Activated CD4-positive, alpha-beta T cell treated with anti-CD3 and anti-CD28 coated beads for 36 hours (primary cell): ENCODE measurements around the gene FHL5. TPM values are rescaled to one million over a fixed set of nuclear protein-coding genes. Genes with fewer than 3 reads are reported as not detected.
A peak's percentile ranks its signal among the peaks of the same experiment; 100 is the strongest.
"Not testable (repeated sequence)": the region's sequence is repeated elsewhere in the genome, so short reads cannot be mapped to it uniquely, and the experiment has no call there.

Source experiments
- ATAC-seq: fragments of 200-7000 bp; cut with Tn5 transposase; one replicate; pipeline ENCODE4 v1.10.0; 2021; ENCODE audit warnings: mild to moderate bottlenecking, moderate library complexity
- CTCF ChIA-PET: fragments of 350-600 bp; sonication (Branson Sonifier 250); formaldehyde crosslinking; loops from one replicate; lab custom pipeline; 2021; ENCODE audit warnings: antibody characterized with exemption; lab: Charles Lee
- POLR2A ChIA-PET: fragments of 350-600 bp; sonication (Branson Sonifier 250); formaldehyde crosslinking; loops from one replicate; lab custom pipeline; 2021; ENCODE audit warnings: antibody characterized with exemption, inconsistent platforms; lab: Charles Lee
- DNase-seq: peaks from one replicate; pipeline ENCODE4 v3.0.0-alpha.2; 2020
- H3K27ac Mint-ChIP-seq: one replicate; pipeline ENCODE4 v1.8.0; 2021; ENCODE audit warnings: mixed read lengths
- H3K27me3 Mint-ChIP-seq: one replicate; pipeline ENCODE4 v1.8.0; 2021; ENCODE audit warnings: mixed read lengths
- H3K36me3 Mint-ChIP-seq: one replicate; pipeline ENCODE4 v1.8.0; 2021; ENCODE audit warnings: low read depth, mixed read lengths
- H3K4me1 Mint-ChIP-seq: one replicate; pipeline ENCODE4 v1.8.0; 2021; ENCODE audit warnings: mixed read lengths
- H3K4me3 Mint-ChIP-seq: one replicate; pipeline ENCODE4 v1.8.0; 2021; ENCODE audit warnings: mild to moderate bottlenecking, moderate library complexity, mixed read lengths
- H3K9me3 Mint-ChIP-seq: one replicate; pipeline ENCODE4 v1.8.0; 2021; ENCODE audit warnings: low read depth, mixed read lengths
- intact Hi-C, 2 experiments: fragments of 100-400 bp; cut with DNase I in 1 of 2; cut with micrococcal nuclease in 1 of 2; formaldehyde crosslinking; loops; one replicate each; pipeline versions ENCODE4 v1.14.2 to v1.15.1; 2022 to 2024; cut with DNase I, micrococcal nuclease
- total RNA-seq, 2 experiments: library from RNA; stranded (reverse); gene quantifications; one replicate each; pipeline ENCODE4 v1.2.3, GENCODE V29; 2021

Gene FHL5
- total RNA-seq, 2 experiments from 2014 or later: not detected

DNA sequence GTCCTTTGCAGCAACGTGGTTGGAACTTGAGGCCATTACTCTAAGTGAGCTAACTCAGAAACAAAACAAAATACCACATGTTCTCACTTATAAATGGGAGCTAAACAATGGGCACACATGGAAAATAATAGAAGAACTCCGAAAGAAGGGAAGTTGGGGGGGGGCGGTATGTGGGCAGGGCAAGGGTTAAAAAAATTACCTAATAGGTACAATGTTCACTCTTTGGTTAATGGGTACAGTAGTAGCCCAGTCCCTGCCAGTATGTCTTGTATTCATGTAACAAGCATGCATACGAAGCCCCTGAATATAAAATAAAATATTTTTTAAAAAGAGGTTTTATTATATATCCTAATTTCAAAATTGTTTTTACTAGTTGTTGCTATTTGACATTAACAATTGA lies 15.3 kb upstream of the FHL5 start:
- Mint-ChIP-seq H3K36me3 (peaks cover 45% of the 10 kb centered on the region), H3K4me3 (no peak overlapping the region), H3K9me3 (no peaks in the 10 kb centered on the region), H3K4me1 (no peaks in the 10 kb centered on the region), H3K27ac (no peak overlapping the region), H3K27me3 (no peaks in the 10 kb centered on the region)
- CTCF ChIA-PET: no interaction called here
- intact Hi-C loops: no loop called here
- POLR2A ChIA-PET: no interaction called here
- ATAC-seq (no peak), DNase-seq (no peak)

DNA sequence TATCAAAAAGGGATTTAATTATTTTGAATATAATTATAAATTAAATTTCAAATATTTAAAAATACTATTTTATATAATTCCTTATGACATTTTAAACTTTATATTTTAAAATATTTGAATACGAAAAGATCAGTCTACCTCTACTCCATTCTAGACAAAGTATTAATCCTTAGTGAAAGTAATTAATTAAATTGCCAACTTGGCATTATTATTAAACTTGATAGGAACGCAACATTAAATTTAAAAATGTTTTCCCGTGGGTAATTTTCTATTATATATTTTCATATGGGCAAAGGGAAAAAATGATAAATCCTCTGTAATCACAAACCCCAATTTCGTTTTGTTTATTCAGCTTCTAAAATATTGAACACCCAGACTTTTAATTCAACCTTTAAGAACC lies 8.4 kb upstream of the FHL5 start:
- no peak for ATAC-seq
- Mint-ChIP-seq H3K4me3 (no peak overlapping the region), H3K4me1 (no peaks in the 10 kb centered on the region), H3K36me3 (peaks cover 46% of the 10 kb centered on the region), H3K27ac (no peak overlapping the region), H3K27me3 (no peaks in the 10 kb centered on the region), H3K9me3 (no peaks in the 10 kb centered on the region)
- ChIA-PET CTCF (interaction anchor here (1.2 kb wide), 1 partner anchor 11 kb away, joined by 3 read pairs; no protein-coding TSS in a partner anchor), POLR2A (no interaction called here)
- DNase-seq: no peak
- intact Hi-C loops: no loop called here

DNA sequence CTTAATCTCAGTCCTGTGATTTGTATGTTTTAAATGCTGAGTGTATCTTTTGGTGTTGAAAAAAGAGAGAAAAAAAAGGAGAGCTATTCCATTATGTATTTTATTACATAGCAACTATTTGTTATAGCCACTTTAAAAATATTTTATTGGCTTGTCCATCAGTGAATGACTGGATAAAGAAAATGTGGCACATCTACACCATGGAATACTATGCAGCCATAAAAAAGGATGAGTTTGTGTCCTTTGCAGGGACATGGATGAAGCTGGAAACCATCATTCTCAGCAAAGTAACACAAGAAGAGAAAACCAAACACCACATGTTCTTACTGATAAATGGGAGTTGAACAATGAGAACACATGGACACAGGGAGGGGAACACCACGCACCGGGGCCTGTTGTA lies 3.2 kb upstream of the FHL5 start:
- H3K4me1 Mint-ChIP-seq, intact Hi-C loops, CTCF ChIA-PET, POLR2A ChIA-PET, H3K27me3 Mint-ChIP-seq, DNase-seq, ATAC-seq, H3K27ac Mint-ChIP-seq, H3K4me3 Mint-ChIP-seq, H3K9me3 Mint-ChIP-seq: not testable (repeated sequence)
- peaks cover 12% of the 10 kb centered on the region for H3K36me3 Mint-ChIP-seq

DNA sequence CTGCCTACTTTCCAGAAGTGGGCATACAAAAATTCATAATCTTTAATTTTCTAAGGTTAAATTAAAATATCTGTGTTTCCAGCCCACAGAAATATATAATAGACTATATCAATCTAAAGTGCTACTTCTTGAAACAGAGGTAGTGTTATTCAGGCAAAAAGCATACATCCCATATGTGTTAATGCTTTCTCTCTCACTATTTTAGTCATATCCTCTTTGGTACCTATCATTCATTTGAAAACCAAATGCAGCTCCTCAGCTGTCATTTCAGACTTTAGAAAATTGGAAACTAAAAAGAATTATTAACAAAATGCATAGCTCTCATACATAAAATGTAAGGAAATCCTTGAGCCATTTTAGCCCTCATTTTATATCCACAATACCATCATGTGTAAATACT lies 925 bp downstream of the FHL5 start:
- no peaks in the 10 kb centered on the region for H3K4me1 Mint-ChIP-seq
- intact Hi-C loops: no loop called here
- no peak overlapping the region for H3K4me3 Mint-ChIP-seq
- peaks cover 2% of the 10 kb centered on the region for H3K9me3 Mint-ChIP-seq
- ATAC-seq (peak; percentile 53), DNase-seq (no peak)
- ChIA-PET CTCF (interaction anchor here (0.6 to 2.6 kb wide), 2 partner anchors 20 to 820 kb away, joined by 3 to 6 read pairs; no protein-coding TSS in a partner anchor), POLR2A (no interaction called here)
- peaks cover 5% of the 10 kb centered on the region for H3K27me3 Mint-ChIP-seq
- H3K27ac Mint-ChIP-seq: no peak overlapping the region
- no peaks in the 10 kb centered on the region for H3K36me3 Mint-ChIP-seq

DNA sequence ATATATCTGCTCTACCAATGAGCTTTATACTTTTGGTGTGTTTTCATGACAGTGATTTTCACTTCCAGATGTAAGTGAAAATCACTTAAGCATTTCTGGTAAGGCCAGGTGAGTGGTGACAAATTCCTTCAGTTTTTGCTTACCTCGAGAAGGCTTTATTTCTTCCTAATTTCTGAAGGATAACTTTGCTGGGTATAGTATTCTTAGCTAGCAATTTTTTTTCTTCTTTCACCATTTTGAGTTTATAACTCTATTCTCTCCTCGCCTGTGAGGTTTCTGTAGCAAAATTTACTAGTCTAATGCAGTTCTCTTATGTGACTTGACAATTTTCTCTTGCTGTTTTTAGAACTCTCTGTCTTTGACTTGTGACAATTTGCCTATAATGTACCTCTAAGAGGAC lies 7.1 kb downstream of the FHL5 start:
- ATAC-seq (no peak), DNase-seq (no peak)
- H3K4me1 Mint-ChIP-seq: no peaks in the 10 kb centered on the region
- intact Hi-C loops: no loop called here
- H3K9me3 Mint-ChIP-seq: peaks cover 22% of the 10 kb centered on the region
- no peak overlapping the region for H3K4me3 Mint-ChIP-seq
- H3K27me3 Mint-ChIP-seq: peaks cover 8% of the 10 kb centered on the region
- CTCF ChIA-PET: no interaction called here
- POLR2A ChIA-PET: no interaction called here
- no peak overlapping the region for H3K27ac Mint-ChIP-seq
- peaks cover 6% of the 10 kb centered on the region for H3K36me3 Mint-ChIP-seq

GRCh38 chr6:96571551-96571950 lies 8.6 kb downstream of the FHL5 start:
- Mint-ChIP-seq H3K4me3 (no peak overlapping the region), H3K4me1 (no peaks in the 10 kb centered on the region), H3K9me3 (peaks cover 20% of the 10 kb centered on the region), H3K36me3 (peaks cover 6% of the 10 kb centered on the region), H3K27me3 (peaks cover 11% of the 10 kb centered on the region), H3K27ac (no peak overlapping the region)
- intact Hi-C loops: no loop called here
- POLR2A ChIA-PET: no interaction called here
- ATAC-seq: no peak
- CTCF ChIA-PET: no interaction called here
- DNase-seq: no peak

DNA sequence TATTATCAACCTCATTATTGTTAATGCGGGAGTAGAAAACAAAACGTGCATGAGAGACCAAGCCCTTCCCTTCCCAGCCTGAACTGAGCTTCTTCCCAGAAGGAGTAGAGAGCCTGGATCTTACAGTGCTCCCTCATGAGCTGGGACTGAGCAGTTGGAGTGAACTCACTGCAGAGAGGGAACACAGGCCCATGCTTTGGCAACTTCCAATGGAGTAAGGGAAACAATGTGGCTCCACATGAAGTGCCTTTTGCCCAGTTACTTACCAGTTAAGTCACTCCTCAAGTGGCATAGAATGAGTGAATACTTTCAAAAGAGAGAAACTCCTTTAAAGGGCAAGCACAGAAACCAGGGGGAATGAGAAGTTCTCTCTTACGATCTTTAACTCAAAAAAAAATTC lies 12.4 kb downstream of the FHL5 start:
- Mint-ChIP-seq H3K27ac (no peak overlapping the region), H3K27me3 (peaks cover 21% of the 10 kb centered on the region), H3K4me3 (no peak overlapping the region), H3K4me1 (no peaks in the 10 kb centered on the region), H3K9me3 (peaks cover 10% of the 10 kb centered on the region), H3K36me3 (peaks cover 2% of the 10 kb centered on the region)
- POLR2A ChIA-PET: no interaction called here
- no peak for ATAC-seq
- no peak for DNase-seq
- CTCF ChIA-PET: no interaction called here
- intact Hi-C loops: no loop called here

DNA sequence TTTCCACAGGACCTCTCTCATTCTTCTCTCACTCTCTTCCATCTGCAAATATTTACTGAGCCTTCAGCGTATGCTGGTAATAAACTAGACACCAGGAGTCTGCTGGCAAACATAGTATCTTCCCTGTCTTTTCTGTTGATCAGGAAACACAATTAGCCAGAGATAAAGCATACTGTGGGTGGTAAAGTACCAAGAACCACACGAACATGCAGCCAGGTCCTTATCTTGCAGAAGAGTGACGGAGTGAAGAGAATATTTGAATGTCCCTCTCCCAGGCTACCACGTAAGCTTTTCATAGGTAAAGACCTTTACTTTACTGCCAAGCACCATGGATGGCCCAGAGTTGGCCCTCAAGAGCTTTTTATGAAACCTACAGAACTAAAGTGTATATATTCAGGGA lies 13.3 kb downstream of the FHL5 start:
- Mint-ChIP-seq H3K36me3 (no peaks in the 10 kb centered on the region), H3K27ac (no peak overlapping the region), H3K4me1 (no peaks in the 10 kb centered on the region), H3K9me3 (peaks cover 6% of the 10 kb centered on the region), H3K27me3 (peaks cover 21% of the 10 kb centered on the region), H3K4me3 (no peak overlapping the region)
- ChIA-PET CTCF (no interaction called here), POLR2A (no interaction called here)
- DNase-seq: no peak
- no peak for ATAC-seq
- intact Hi-C loops: no loop called here

- no peak overlapping the region for H3K27ac Mint-ChIP-seq
- H3K9me3 Mint-ChIP-seq: no peaks in the 10 kb centered on the region
- H3K36me3 Mint-ChIP-seq: no peaks in the 10 kb centered on the region
- CTCF ChIA-PET: no interaction called here
- DNase-seq (no peak), ATAC-seq (no peak)
- H3K27me3 Mint-ChIP-seq: peaks cover 20% of the 10 kb centered on the region
- intact Hi-C loops: no loop called here
- POLR2A ChIA-PET: no interaction called here
- no peaks in the 10 kb centered on the region for H3K4me1 Mint-ChIP-seq
- H3K4me3 Mint-ChIP-seq: no peak overlapping the region
These were observed 19.1 kb downstream of the FHL5 start for GRCh38 chr6:96582021-96582420.

GRCh38 chr6:96582436-96582835 lies 19.5 kb downstream of the FHL5 start:
- ChIA-PET CTCF (no interaction called here), POLR2A (no interaction called here)
- no peak overlapping the region for H3K4me3 Mint-ChIP-seq
- no peak overlapping the region for H3K27ac Mint-ChIP-seq
- ATAC-seq (no peak), DNase-seq (no peak)
- intact Hi-C loops: no loop called here
- no peaks in the 10 kb centered on the region for H3K9me3 Mint-ChIP-seq
- H3K36me3 Mint-ChIP-seq: no peaks in the 10 kb centered on the region
- peaks cover 17% of the 10 kb centered on the region for H3K27me3 Mint-ChIP-seq
- H3K4me1 Mint-ChIP-seq: no peaks in the 10 kb centered on the region

DNA sequence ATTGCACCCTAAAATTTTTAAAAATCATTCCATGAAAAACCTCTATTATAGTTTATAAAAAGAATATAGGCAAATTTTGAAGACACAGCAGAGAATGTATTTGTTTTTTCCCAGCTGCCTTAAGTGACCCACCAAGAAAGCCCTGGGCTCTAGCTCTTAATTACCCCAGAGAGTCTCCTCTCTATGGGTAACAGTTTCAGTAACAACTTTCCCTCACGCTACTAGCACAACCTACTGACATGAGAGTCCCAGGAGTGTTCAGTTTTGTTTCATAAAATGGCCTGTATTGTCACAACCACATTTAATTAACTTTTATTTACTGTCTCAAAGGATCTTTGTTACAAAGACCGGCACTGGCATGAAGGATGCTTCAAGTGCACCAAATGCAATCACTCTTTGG lies 41.5 kb downstream of the FHL5 start:
- ATAC-seq (no peak), DNase-seq (no peak)
- POLR2A ChIA-PET: no interaction called here
- intact Hi-C loops: no loop called here
- Mint-ChIP-seq H3K4me3 (no peak overlapping the region), H3K36me3 (no peaks in the 10 kb centered on the region), H3K27ac (no peak overlapping the region), H3K27me3 (peaks cover 21% of the 10 kb centered on the region), H3K4me1 (no peaks in the 10 kb centered on the region), H3K9me3 (no peaks in the 10 kb centered on the region)
- CTCF ChIA-PET: no interaction called here

- ChIA-PET POLR2A (no interaction called here), CTCF (interaction anchor here (0.7 kb wide), 1 partner anchor 63 kb away, joined by 3 read pairs; no protein-coding TSS in a partner anchor)
- H3K4me1 Mint-ChIP-seq: no peaks in the 10 kb centered on the region
- no peaks in the 10 kb centered on the region for H3K36me3 Mint-ChIP-seq
- ATAC-seq (no peak), DNase-seq (no peak)
- H3K9me3 Mint-ChIP-seq: no peaks in the 10 kb centered on the region
- H3K27ac Mint-ChIP-seq: no peak overlapping the region
- peaks cover 18% of the 10 kb centered on the region for H3K27me3 Mint-ChIP-seq
- H3K4me3 Mint-ChIP-seq: no peak overlapping the region
- intact Hi-C loops: no loop called here
These were observed 45.1 kb downstream of the FHL5 start for GRCh38 chr6:96608074-96608473.

GRCh38 chr6:96610019-96610418 lies 47.1 kb downstream of the FHL5 start:
- ATAC-seq (no peak), DNase-seq (no peak)
- POLR2A ChIA-PET: interaction anchor here (0.6 kb wide), 1 partner anchor 969 kb away, joined by 3 read pairs; no protein-coding TSS in a partner anchor
- Mint-ChIP-seq H3K36me3 (no peaks in the 10 kb centered on the region), H3K27ac (no peak overlapping the region), H3K4me1 (no peaks in the 10 kb centered on the region), H3K27me3 (peaks cover 13% of the 10 kb centered on the region), H3K4me3 (no peak overlapping the region), H3K9me3 (no peaks in the 10 kb centered on the region)
- intact Hi-C loops: no loop called here
- CTCF ChIA-PET: no interaction called here
